LNCaP clone FGC (cell line): ENCODE measurements around the gene GIGYF1.

ENCODE experiments used
- DNase-seq: peaks from one replicate; pipeline ENCODE4 v3.0.0-alpha.2; 2011; ENCODE audit warnings: low read depth
- H3K4me3 ChIP-seq: 2 replicates; pipeline ENCODE4 v1.5.1; 2011; ENCODE audit warnings: mild to moderate bottlenecking, low read depth, low read length, control low read depth
- CTCF ChIP-seq: IDR thresholded peaks from 2 replicates; pipeline ENCODE4 v1.5.1; 2012; ENCODE audit warnings: mild to moderate bottlenecking; ENCODE audit not compliant: control insufficient read depth, insufficient read depth; ENCODE audit errors: extremely low read depth

GIGYF1 gene, protein sequence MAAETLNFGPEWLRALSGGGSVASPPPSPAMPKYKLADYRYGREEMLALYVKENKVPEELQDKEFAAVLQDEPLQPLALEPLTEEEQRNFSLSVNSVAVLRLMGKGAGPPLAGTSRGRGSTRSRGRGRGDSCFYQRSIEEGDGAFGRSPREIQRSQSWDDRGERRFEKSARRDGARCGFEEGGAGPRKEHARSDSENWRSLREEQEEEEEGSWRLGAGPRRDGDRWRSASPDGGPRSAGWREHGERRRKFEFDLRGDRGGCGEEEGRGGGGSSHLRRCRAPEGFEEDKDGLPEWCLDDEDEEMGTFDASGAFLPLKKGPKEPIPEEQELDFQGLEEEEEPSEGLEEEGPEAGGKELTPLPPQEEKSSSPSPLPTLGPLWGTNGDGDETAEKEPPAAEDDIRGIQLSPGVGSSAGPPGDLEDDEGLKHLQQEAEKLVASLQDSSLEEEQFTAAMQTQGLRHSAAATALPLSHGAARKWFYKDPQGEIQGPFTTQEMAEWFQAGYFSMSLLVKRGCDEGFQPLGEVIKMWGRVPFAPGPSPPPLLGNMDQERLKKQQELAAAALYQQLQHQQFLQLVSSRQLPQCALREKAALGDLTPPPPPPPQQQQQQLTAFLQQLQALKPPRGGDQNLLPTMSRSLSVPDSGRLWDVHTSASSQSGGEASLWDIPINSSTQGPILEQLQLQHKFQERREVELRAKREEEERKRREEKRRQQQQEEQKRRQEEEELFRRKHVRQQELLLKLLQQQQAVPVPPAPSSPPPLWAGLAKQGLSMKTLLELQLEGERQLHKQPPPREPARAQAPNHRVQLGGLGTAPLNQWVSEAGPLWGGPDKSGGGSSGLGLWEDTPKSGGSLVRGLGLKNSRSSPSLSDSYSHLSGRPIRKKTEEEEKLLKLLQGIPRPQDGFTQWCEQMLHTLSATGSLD (N-terminal part only)

DNA sequence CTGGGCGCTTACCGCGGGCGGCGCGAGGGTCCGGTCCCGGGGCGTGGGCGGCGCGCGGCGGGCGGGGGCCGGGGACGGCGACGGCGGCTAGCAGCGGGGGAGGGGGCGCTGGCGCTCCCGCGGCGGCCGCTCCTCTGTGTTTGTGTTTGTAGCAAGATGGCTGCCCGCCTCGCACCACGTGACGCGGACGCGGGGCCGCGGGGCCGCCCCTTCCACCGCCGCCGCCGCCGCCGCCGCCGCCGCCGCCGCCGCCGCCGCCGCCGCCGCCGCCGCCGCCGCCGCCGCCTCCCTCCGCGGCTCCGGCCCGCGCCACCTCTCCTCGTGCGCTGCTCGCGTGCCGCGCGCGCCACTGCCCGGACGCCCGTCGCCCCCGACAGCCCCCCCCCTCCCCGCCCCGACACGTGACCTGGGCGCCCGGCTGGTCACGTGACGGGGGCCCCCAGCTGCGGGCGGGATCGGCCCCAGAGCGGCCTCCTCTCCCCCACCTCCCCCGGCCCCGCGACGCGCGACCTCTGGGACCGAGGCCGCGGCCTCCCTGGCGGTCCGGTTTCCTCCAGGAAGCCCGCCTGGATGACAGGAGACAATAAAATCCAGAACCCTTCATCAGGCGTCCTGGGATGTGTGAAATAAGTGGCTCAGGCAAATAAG lies at the start of gene GIGYF1:
GIGYF1 (minus strand) TSS at position 153 of the 648 bp plus-strand sequence. CDS start 6,012 bp downstream, outside the sequence.
- TF ChIP-seq CTCF = no peak
- no peak for DNase-seq
- peak within 1 kb of the TSS; percentile 86 for H3K4me3 ChIP-seq

GRCh38 chr7:100739934-100740333 lies 45.9 kb upstream of the GIGYF1 start:
- no peak for DNase-seq
- no peak for TF ChIP-seq CTCF
- H3K4me3 ChIP-seq = no peak overlapping the region

DNA sequence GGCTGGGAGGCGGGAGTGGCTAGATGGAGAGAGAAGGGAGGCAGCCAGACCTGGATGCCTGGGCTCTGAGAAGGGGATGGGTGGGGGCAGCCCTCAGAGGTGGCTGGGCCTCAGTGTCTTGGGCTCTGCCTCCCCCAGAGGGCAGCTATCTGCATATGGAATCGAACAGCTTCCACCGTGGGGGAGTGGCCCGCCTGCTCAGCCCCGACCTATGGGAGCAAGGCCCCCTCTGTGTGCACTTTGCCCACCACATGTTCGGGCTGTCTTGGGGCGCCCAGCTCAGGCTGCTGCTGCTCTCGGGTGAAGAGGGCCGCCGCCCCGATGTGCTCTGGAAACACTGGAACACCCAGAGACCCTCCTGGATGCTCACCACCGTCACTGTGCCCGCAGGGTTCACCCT lies 42.6 kb upstream of the GIGYF1 start:
- no peak overlapping the region for H3K4me3 ChIP-seq
- no peak for DNase-seq
- TF ChIP-seq CTCF = no peak

DNA sequence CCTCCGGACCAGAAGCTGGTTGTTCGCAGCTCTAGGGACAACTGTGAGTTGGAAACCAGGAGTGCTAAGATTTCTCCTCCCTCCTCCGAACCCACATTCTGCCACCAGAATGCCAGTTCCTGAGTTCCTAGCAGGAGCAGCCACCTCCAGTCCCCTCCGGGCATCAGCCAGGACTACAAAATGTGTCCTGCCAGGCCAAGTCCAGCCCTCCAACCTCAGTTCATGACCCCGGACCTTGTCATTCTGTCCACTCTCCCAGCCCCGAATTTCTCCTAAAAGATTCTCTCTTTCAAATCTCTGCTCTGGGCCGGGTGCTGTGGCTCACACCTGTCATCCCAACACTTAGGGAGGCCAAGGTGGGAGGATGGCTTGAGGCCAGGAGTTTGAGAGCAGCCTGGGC lies 41.7 kb upstream of the GIGYF1 start:
- no peak for TF ChIP-seq CTCF
- DNase-seq = no peak
- H3K4me3 ChIP-seq = no peak overlapping the region

- DNase-seq = no peak
- TF ChIP-seq CTCF = no peak
Observed at GRCh38 chr7:100731937-100732636, 38.0 kb upstream of the GIGYF1 start.

DNA sequence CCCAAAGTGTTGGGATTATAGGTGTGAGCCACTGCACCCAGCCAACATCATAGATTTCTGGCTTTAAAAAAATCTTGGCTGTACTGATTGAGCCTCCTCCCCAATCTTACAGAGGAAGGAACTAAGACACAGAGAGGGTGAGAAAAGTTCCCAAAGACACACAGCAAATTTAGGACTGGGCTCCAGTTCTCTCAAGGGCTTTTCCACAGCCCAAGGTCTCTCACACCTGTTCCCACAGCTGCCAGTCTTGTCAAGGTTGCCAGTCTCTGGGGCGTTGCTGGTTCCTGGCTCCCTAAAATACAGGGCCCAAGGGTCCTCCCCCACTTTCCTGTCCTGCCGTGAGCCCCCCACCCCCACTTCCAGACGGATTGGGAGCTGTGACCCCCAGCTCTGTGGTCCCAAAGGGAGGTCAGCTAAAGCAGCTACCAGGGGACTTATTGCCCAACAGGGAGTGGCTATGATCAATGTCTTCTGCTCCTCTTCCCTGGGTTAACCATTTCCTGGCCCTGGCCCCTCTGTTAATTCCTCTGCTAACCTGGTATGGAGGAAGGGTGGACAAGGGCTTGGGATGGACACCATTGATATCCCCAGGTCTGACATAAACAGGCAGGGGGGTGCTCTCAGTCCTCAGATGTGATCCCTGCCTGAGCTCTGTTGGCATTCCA lies 36.2 kb upstream of the GIGYF1 start:
- no peak for DNase-seq
- H3K4me3 ChIP-seq = no peak overlapping the region
- no peak for TF ChIP-seq CTCF

More at GRCh38 chr7:100731937-100732636, 38.0 kb upstream of the GIGYF1 start:
- no peak overlapping the region for H3K4me3 ChIP-seq
